Tibial nerve (tissue), 4 donors: Measurements from ENCODE around the gene DEK. TPM values are rescaled to one million over a fixed set of nuclear protein-coding genes. Genes with fewer than 3 reads are reported as not detected.
A peak's percentile ranks its signal among the peaks of the same experiment; 100 is the strongest.
"Not testable (repeated sequence)": the region's sequence is repeated elsewhere in the genome, so short reads cannot be mapped to it uniquely, and the experiment has no call there.

Experiments
- DNase-seq, 2 donors: peaks; one replicate each; pipeline ENCODE4 v3.0.0-alpha.2; 2019; ENCODE audit warnings: low spot score in 2 of 2
- H3K27ac ChIP-seq, 4 donors: fragments of 200-600 bp; sonication (generic) in 3 of 4; one replicate each; pipeline ENCODE4 v1.5.1; 2017 to 2019; ENCODE audit warnings: mild to moderate bottlenecking in 1 of 4
- H3K27me3 ChIP-seq, 2 donors: fragments of 200-600 bp; sonication (generic) in 1 of 2; one replicate each; pipeline versions ENCODE4 v1.5.1 to v1.6.0; 2017 to 2019
- H3K36me3 ChIP-seq, 3 donors: fragments of 200-600 bp; sonication (generic); one replicate each; pipeline ENCODE4 v1.5.1; 2018 to 2019
- H3K4me1 ChIP-seq, 4 donors: fragments of 200-600 bp; sonication (generic) in 3 of 4; one replicate each; pipeline ENCODE4 v1.5.1; 2017 to 2019
- H3K4me3 ChIP-seq, 4 donors: fragments of 200-600 bp; sonication (generic) in 3 of 4; one replicate each; pipeline ENCODE4 v1.5.1; 2017 to 2019; ENCODE audit warnings: mild to moderate bottlenecking in 1 of 4, moderate library complexity in 1 of 4
- H3K9me3 ChIP-seq, 4 donors: fragments of 200-600 bp; sonication (generic) in 3 of 4; one replicate each; pipeline ENCODE4 v1.5.1; 2017 to 2019
- EP300 ChIP-seq, 2 donors: sonication (generic); formaldehyde crosslinking; IDR thresholded peaks; one replicate each; pipeline ENCODE4 v1.6.1; 2017; ENCODE audit warnings: antibody characterized with exemption in 2 of 2, mild to moderate bottlenecking in 1 of 2
- POLR2A ChIP-seq, 2 donors: fragments of 450-650 bp; IDR thresholded peaks; one replicate each; pipeline ENCODE4 v1.6.1; 2017; ENCODE audit warnings: antibody characterized with exemption in 2 of 2, mild to moderate bottlenecking in 2 of 2, moderate library complexity in 2 of 2
- WGBS, 2 donors: methylation state at CpG; one replicate each; pipeline ENCODE4 v1.1.5; 2018; 5-methylcytosine and 5-hydroxymethylcytosine counted together
- small RNA-seq: library from RNA; depleted of rRNA; stranded (forward); fragments of <200 nt; gene quantifications from one replicate; pipeline ENCODE3, GENCODE V24; 2016
- total RNA-seq, 4 donors: library from RNA; depleted of rRNA; stranded (reverse); fragments of >200 nt; gene quantifications; one replicate each; pipeline ENCODE4 v1.1.0, GENCODE V29; 2016
- TF ChIP-seq, protein P1 (sequence below), 5 experiments: fragments of 200-600 bp in 3 of 5; fragments of 450-650 bp in 2 of 5; sonication (generic) in 3 of 5; IDR thresholded peaks; one replicate each; pipeline ENCODE4 v1.5.1; 2016 to 2019; ENCODE audit warnings: antibody characterized with exemption in 5 of 5, mild to moderate bottlenecking in 3 of 5, moderate library complexity in 2 of 5

Gene DEK
- total RNA-seq, 4 donors from 2014 or later = 112 to 147 (median 123) TPM

DNA sequence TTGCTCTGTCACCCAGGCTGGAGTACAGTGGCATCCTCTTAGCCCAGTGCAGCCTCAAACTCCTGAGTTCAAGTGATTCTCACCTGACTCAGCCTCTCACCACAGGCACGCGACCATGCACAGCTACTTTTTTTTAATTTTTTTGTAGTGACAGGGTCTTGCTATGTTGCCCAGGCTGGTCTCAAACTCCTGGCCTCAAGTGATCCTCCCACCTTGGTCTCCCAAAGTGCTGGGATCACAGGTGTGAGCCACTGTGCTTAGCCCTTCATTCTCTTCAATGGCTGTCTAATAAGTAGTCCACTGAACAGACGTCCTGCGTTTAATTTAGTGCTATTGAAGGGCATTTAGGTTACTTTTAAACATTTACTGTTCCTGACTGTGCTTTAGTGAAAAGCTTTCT lies 81.8 kb downstream of the DEK start:
- TF ChIP-seq, protein P1, sequence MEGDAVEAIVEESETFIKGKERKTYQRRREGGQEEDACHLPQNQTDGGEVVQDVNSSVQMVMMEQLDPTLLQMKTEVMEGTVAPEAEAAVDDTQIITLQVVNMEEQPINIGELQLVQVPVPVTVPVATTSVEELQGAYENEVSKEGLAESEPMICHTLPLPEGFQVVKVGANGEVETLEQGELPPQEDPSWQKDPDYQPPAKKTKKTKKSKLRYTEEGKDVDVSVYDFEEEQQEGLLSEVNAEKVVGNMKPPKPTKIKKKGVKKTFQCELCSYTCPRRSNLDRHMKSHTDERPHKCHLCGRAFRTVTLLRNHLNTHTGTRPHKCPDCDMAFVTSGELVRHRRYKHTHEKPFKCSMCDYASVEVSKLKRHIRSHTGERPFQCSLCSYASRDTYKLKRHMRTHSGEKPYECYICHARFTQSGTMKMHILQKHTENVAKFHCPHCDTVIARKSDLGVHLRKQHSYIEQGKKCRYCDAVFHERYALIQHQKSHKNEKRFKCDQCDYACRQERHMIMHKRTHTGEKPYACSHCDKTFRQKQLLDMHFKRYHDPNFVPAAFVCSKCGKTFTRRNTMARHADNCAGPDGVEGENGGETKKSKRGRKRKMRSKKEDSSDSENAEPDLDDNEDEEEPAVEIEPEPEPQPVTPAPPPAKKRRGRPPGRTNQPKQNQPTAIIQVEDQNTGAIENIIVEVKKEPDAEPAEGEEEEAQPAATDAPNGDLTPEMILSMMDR (IDR thresholded peaks at IDR 0.05) = no peak
- no peak for TF ChIP-seq EP300 (IDR thresholded peaks at IDR 0.05)
- TF ChIP-seq POLR2A (IDR thresholded peaks at IDR 0.05) = no peak
- H3K27me3 ChIP-seq = no peaks in the 10 kb centered on the region
- WGBS, 2 donors = 68 to 76% methylated on average over 4 of the region's 4 CpGs
- peaks cover 0 to 4% (median 2%) of the 10 kb centered on the region in 4 donors for H3K4me1 ChIP-seq
- H3K27ac ChIP-seq = no peak overlapping the region
- no peak overlapping the region for H3K4me3 ChIP-seq
- no peak for DNase-seq
- H3K36me3 ChIP-seq = peaks cover 0 to 19% (median 4%) of the 10 kb centered on the region in 3 donors
- H3K9me3 ChIP-seq = no peaks in the 10 kb centered on the region

DNA sequence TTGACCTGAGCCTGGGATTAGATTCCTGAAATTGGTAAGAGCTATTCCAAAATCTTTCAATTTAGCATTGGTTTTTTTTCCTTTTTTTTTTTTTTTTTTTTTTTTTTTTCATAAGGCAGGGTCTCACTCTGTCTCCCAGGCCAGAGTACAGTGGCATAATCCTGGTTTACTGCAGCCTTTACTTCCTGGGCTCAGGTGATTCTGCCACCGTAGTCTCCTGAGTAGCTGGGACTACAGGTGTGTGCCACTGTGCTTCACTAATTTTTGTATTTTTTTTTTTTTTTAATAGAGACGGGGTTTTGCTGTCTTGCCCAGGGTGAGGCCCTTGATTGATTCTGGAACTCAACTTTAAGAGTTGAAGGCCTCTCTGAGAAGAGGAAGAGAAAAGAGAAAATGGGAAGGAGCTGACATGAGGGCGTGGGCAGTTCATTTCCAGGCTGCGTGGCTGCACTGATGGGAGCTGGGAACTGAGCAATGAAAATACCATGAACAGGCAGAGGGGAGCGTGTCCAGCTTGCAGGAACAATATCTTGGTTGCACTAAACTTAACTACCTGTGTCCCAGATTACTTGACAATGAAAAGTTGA lies 84.5 kb downstream of the DEK start:
- TF ChIP-seq POLR2A (IDR thresholded peaks at IDR 0.05) (no peak), EP300 (IDR thresholded peaks at IDR 0.05) (no peak)
- TF ChIP-seq, protein P1 (IDR thresholded peaks at IDR 0.05) = no peak
- DNase-seq = peak in 1 of 2 donors; percentile 25
- Histone ChIP-seq H3K27me3 (no peaks in the 10 kb centered on the region), H3K27ac (no peak overlapping the region), H3K9me3 (no peaks in the 10 kb centered on the region), H3K36me3 (peaks cover 0 to 23% (median 4%) of the 10 kb centered on the region in 3 donors), H3K4me1 (peaks cover 0 to 4% (median 2%) of the 10 kb centered on the region in 4 donors), H3K4me3 (no peak overlapping the region)
- WGBS, 2 donors = 68 to 74% methylated on average over 5 of the region's 5 CpGs

DNA sequence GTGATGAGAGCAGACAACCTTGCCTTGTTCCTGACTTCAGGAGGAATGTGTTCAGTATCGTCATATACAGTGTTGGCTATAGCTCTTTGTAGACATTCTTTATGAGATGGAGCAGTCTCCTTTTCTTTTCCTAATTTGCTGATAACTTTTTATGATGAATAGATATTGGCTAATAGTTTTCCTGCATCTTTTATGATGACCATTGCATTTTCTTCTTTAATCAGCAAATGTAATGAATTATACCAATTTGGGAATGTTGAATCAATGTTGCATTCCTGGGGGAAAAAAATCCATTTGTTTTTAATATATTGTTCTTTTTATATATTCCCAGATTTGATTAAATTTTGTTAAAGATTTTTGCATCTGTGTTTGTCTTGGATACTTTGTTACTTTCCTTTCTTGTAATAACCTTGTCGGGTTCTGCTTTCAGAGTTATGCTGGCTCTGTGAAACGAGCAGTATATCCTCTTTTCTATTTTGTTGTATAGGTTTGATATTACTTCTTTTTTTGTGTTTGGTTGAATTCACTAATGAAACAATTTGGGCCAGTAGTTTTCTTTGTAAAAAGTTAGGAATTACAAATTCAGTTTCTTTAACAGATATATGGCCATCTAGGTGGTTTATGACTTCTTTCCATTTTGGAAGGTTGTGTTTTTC lies 85.2 kb downstream of the DEK start:
- H3K4me1 ChIP-seq = peaks cover 0 to 4% (median 2%) of the 10 kb centered on the region in 4 donors
- WGBS, 2 donors = 70% methylated on average over 3 of the region's 3 CpGs
- no peaks in the 10 kb centered on the region for H3K9me3 ChIP-seq
- no peak overlapping the region for H3K27ac ChIP-seq
- H3K27me3 ChIP-seq = no peaks in the 10 kb centered on the region
- no peak for DNase-seq
- H3K4me3 ChIP-seq = no peak overlapping the region
- peaks cover 0 to 30% (median 4%) of the 10 kb centered on the region in 3 donors for H3K36me3 ChIP-seq
- TF ChIP-seq, protein P1 (IDR thresholded peaks at IDR 0.05) = no peak
- TF ChIP-seq EP300 (IDR thresholded peaks at IDR 0.05) (no peak), POLR2A (IDR thresholded peaks at IDR 0.05) (no peak)

DNA sequence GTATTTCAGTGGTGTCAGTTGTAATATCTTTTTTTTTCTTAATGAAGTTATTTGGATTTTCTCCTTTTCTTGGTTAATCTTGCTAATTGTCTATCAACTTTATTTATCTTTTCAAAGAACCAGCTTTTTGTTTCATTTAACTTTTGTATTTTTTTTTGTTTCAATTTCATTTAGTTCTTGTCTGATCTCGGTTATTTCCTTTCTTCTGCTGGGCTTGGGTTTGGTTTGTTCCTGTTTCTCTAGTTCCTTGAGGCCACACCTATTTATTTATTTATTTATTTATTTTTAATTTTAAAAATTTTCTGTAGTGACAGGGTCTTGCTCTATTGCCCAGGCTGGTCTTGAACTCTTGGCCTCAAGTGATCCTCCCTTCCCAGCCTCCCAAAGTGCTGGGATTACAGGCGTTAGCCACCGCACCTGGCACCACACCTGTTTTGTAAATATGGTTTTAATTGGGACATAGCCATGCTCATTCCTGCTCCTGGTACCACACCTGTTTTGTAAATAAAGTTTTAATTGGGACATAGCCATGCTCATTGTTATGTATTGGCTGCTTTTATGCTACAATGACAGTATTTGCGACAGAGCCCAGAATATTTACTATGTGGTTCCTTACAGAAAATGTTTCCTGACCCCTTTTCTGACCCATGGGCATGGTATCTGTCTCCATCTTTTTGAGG lies 86.9 kb downstream of the DEK start:
- no peak overlapping the region for H3K27ac ChIP-seq
- WGBS, 2 donors = 92 to 96% methylated on average over 4 of the region's 4 CpGs
- H3K9me3 ChIP-seq = no peaks in the 10 kb centered on the region
- H3K4me3 ChIP-seq = no peak overlapping the region
- H3K27me3 ChIP-seq = no peaks in the 10 kb centered on the region
- peaks cover 0 to 43% (median 3%) of the 10 kb centered on the region in 3 donors for H3K36me3 ChIP-seq
- DNase-seq = no peak
- TF ChIP-seq, protein P1 (IDR thresholded peaks at IDR 0.05) = no peak
- no peak for TF ChIP-seq POLR2A (IDR thresholded peaks at IDR 0.05)
- TF ChIP-seq EP300 (IDR thresholded peaks at IDR 0.05) = no peak
- H3K4me1 ChIP-seq = peaks cover 0 to 4% (median 2%) of the 10 kb centered on the region in 4 donors

DNA sequence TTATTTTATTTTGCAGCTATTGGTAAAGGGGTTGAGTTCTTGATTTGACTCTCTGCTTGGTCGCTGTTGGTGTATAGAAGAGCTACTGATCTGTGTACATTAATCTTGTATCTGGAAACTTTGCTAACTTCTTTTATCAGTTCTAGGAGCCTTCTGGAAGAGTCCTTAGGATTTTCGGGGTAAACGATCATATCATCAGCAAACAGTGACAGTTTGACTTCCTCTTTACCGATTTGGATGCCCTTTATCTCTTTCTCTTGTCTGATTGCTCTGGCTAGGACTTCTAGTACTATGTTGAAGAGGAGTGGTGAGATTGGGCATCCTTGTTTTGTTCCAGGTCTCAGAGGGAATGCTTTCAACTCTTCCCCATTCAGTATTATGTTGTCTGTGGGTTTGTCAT lies 88.1 kb downstream of the DEK start:
- H3K4me1 ChIP-seq, DNase-seq, H3K27ac ChIP-seq, H3K9me3 ChIP-seq, H3K4me3 ChIP-seq, H3K27me3 ChIP-seq: not testable (repeated sequence)
- peaks cover 0 to 56% (median 0%) of the 10 kb centered on the region in 3 donors for H3K36me3 ChIP-seq
- WGBS, 2 donors = 91 to 94% methylated on average over 4 of the region's 4 CpGs

Small RNA genes lying within 50 kb of the gene (small RNA-seq; reads per million reads assigned to genes)
- gene AL138825.1 (not detected), gene RF00019 (not detected), gene RNU6-263P (not detected)

Other genes with a start within 250 kb of the DEK start
- 1 to 10 TPM; 2.0 to 5.0 (median 4.3) TPM for gene NHLRC1, start 141.9 kb downstream of the DEK start, total RNA-seq
- 1 to 10 TPM; 3.8 to 9.3 (median 5.4) TPM for gene TPMT, start 109.5 kb downstream of the DEK start, total RNA-seq
- gene KDM1B, start 109.1 kb downstream of the DEK start, total RNA-seq = 10 to 100 TPM in 3 of 4 donors, 1 to 10 TPM in 1; 9.4 to 16.5 (median 15.2) TPM
- gene RNF144B, start 122.8 kb upstream of the DEK start, total RNA-seq = 10 to 100 TPM in 3 of 4 donors, 1 to 10 TPM in 1; 6.5 to 15.5 (median 13.6) TPM